OCI-LY3 (cell line): Measurements from ENCODE around the gene OSBPL2.

Source experiments
- H2AFZ ChIP-seq: fragments of 200-600, 300-600 bp; shearing (Covaris generic); 2 replicates; pipeline ENCODE4 v1.6.0; 2014; ENCODE audit warnings: antibody characterized with exemption, low read depth, low read length
- H3K27ac ChIP-seq: fragments of 200-600, 300-600 bp; sonication (generic); 2 replicates; pipeline ENCODE4 v1.5.1; 2014; ENCODE audit warnings: mild to moderate bottlenecking, low read length, moderate library complexity, mixed read lengths
- H3K27me3 ChIP-seq: fragments of 200-600, 300-600 bp; sonication (generic); 2 replicates; pipeline ENCODE4 v1.6.1; 2014; ENCODE audit warnings: low read depth, low read length, mixed read lengths
- H3K36me3 ChIP-seq: fragments of 200-600, 300-600 bp; sonication (generic); replicated peaks from 2 replicates; pipeline ENCODE3; 2014; ENCODE audit warnings: low read depth, low read length, mixed read lengths
- H3K4me1 ChIP-seq: fragments of 300-600, 200-600 bp; sonication (generic); 2 replicates; pipeline ENCODE4 v1.6.1; 2014; ENCODE audit warnings: low read length, mixed read lengths
- H3K4me2 ChIP-seq: fragments of 200-600, 300-600 bp; sonication (generic); 2 replicates; pipeline ENCODE4 v1.6.1; 2014; ENCODE audit warnings: low read length, mixed read lengths
- H3K4me3 ChIP-seq: fragments of 300-600, 200-600 bp; sonication (generic); 2 replicates; pipeline ENCODE4 v1.5.1; 2014; ENCODE audit warnings: antibody characterized with exemption, mild to moderate bottlenecking, low read length, moderate library complexity
- H3K79me2 ChIP-seq: fragments of 300-600, 200-600 bp; shearing (Covaris generic); 2 replicates; pipeline ENCODE4 v1.6.1; 2014; ENCODE audit warnings: mild to moderate bottlenecking, low read length, mixed read lengths
- H3K9ac ChIP-seq: fragments of 300-600, 200-600 bp; shearing (Covaris generic); 2 replicates; pipeline ENCODE4 v1.6.0; 2014; ENCODE audit warnings: mild to moderate bottlenecking, low read length, moderate library complexity
- H3K9me3 ChIP-seq: fragments of 200-600, 300-600 bp; shearing (Covaris generic); 2 replicates; pipeline ENCODE4 v1.6.1; 2014; ENCODE audit warnings: low read length, mixed read lengths; ENCODE audit not compliant: insufficient read depth
- H4K20me1 ChIP-seq: fragments of 200-600, 300-600 bp; sonication (generic); 2 replicates; pipeline ENCODE4 v1.6.1; 2016; ENCODE audit warnings: low read length, mixed read lengths; ENCODE audit not compliant: insufficient read depth
- EZH2phosphoT487 ChIP-seq: fragments of 200-600 bp; shearing (Covaris generic); IDR thresholded peaks from 2 replicates; pipeline ENCODE4 v1.6.1; 2018; ENCODE audit warnings: antibody characterized with exemption, mixed run types, low read depth
- TF ChIP-seq, protein P1 (sequence below): fragments of 200-600, 300-600 bp; sonication (generic); IDR thresholded peaks from 2 replicates; pipeline ENCODE4 v1.5.1; 2014; ENCODE audit warnings: antibody characterized with exemption, low read length, low read depth

Gene OSBPL2

DNA sequence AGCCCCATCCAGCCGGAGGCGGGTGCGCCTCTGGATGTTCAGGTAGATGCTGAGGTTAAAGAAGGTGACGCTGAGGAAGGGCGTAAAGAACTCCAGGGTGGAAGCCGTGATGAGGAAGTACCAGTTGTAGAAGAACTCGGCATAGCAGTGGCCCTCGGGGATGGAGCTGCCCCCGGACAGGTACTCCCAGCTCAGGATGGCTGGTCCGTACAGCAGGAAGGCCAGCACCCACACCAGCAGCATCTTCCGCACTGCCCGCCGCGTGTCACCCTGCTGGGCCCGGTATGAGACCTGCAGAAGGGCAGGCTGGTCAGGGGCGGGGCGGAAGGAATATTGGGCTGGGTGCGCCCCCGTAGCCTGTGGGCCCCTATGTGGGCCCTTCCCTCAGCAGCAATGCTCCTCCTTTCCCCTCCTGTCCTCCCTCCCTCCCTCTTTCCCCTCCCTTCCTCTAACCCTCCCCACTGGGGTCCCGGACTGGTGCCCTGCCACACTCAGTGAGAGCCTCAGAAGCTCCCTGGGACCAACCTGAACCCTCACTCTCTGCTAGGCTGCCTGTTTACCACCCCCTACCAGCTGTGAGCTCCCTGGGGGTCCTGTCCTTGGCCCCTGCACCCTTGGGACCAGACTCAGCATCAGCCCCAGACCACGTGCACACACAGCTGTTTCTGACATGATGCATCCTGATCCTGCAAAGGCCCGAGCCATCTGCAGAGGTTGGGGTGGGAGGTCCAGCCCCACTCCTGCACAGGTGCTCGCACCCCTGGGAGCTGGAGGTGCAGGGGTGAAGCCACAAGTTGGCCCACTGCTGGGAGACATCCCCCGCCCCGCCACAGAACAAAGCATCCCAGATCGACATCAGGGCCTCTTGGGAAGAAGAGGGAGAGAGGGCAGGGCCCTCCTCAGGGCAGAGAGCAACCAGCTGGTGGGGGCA lies 21.4 kb upstream of the OSBPL2 start:
- no peaks in the 10 kb centered on the region for H4K20me1 ChIP-seq
- no peak overlapping the region for H3K4me3 ChIP-seq
- no peaks in the 10 kb centered on the region for H3K79me2 ChIP-seq
- TF ChIP-seq EZH2phosphoT487 = no peak
- no peaks in the 10 kb centered on the region for H3K36me3 ChIP-seq
- no peaks in the 10 kb centered on the region for H3K9me3 ChIP-seq
- H3K27ac ChIP-seq = no peak overlapping the region
- H3K9ac ChIP-seq = no peak overlapping the region
- H3K4me2 ChIP-seq = no peak overlapping the region
- no peak overlapping the region for H2AFZ ChIP-seq
- H3K4me1 ChIP-seq = no peaks in the 10 kb centered on the region
- peaks cover 3% of the 10 kb centered on the region; the same call in 1 of the 2 replicates for H3K27me3 ChIP-seq

DNA sequence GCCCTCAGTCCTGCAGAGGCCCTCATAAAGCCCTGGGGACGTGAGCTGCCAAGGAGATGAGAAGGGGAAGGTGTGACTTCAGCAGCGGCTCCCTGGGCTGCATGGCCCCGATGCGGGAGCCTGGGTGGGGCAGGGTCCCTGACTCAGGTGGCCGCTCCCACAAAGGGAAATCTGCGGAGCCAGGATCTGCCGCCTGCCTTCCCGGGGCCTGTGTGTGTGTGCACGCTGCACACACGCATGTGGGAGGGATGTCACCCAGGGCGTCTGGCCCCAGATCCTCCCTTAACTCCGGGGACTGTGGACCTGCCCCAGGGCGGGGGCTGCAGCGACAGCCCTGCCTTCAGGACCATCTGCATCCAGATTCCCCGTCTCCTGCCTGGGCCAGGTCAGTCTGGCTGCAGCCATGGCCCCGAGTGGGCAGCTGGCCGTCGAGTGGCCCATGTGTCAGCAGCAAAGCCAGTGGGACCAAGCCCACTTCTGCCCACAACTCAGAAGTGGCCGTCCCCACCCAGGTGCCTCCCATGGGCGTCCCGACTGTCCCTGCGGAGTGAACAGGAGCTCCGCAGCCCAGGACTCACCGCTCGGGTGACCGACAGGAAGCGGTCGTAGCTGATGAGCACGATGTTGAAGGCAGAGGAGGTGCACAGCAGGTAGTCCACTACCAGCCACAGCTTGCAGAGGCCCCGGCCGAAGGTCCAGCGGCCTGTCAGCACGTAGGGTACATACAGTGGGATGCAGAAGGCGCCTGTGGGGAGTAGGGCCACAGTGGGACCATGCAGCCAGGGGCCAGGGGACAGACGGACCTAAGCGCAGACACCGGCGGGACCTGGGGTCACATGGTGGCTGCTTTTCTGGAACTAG lies 20.2 kb upstream of the OSBPL2 start:
- no peak overlapping the region for H3K4me2 ChIP-seq
- H3K9me3 ChIP-seq = no peaks in the 10 kb centered on the region

DNA sequence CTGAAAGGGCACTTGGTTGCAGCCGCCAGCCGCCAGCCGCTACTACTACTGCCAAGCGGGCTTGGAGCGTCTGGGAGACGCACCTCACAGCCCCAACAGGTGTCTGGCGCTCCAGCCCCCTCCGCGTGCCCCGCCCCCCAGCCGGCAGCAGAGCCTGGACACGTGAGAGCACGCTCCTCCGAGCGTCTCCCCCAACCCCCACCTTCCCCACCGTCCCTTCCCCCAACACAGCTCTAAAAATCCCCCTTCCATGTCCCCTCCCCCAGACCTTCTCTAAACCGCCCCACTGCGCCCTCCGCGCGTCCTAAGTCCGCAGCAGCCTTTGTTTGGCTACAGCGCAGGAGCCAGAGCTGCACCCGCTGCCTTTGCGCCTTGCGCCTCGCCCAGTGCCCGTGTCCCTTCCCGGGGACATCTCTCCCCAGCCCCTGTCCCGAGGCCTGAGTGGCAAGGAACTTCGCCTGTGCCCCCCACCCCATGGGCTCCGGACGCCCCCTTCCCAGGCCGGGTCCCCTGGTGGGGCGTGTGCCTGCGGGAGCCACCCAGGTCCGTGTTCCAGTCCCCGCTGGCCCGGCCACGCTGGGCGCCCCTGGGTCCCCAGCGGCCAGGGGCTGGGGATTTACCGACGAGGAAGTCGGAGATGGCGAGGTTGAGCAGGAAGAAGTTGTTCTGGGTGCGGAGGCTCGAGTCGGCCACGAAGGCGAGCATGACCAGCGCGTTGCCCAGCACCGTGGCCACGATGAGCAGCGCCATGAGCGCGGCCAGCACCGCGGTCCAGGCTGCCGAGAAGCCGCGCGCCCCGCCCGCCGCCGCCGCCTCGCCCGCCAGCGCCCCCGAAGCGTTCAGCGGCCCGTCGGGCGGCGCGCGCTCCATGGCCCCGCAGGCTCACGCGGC lies 19.0 kb upstream of the OSBPL2 start:
- Histone ChIP-seq H3K27me3 (peaks cover 2% of the 10 kb centered on the region; the same call in 1 of the 2 replicates), H3K4me1 (no peaks in the 10 kb centered on the region), H3K36me3 (no peaks in the 10 kb centered on the region), H3K9ac (no peak overlapping the region), H3K4me2 (no peak overlapping the region), H3K4me3 (no peak overlapping the region), H3K9me3 (no peaks in the 10 kb centered on the region), H3K79me2 (no peaks in the 10 kb centered on the region), H3K27ac (no peak overlapping the region), H4K20me1 (no peaks in the 10 kb centered on the region), H2AFZ (no peak overlapping the region)
- TF ChIP-seq, protein P1, sequence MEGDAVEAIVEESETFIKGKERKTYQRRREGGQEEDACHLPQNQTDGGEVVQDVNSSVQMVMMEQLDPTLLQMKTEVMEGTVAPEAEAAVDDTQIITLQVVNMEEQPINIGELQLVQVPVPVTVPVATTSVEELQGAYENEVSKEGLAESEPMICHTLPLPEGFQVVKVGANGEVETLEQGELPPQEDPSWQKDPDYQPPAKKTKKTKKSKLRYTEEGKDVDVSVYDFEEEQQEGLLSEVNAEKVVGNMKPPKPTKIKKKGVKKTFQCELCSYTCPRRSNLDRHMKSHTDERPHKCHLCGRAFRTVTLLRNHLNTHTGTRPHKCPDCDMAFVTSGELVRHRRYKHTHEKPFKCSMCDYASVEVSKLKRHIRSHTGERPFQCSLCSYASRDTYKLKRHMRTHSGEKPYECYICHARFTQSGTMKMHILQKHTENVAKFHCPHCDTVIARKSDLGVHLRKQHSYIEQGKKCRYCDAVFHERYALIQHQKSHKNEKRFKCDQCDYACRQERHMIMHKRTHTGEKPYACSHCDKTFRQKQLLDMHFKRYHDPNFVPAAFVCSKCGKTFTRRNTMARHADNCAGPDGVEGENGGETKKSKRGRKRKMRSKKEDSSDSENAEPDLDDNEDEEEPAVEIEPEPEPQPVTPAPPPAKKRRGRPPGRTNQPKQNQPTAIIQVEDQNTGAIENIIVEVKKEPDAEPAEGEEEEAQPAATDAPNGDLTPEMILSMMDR = no peak
- TF ChIP-seq EZH2phosphoT487 = no peak

More for the DNA sequence above, 20.2 kb upstream of the OSBPL2 start:
- no peak overlapping the region for H3K27ac ChIP-seq
- no peaks in the 10 kb centered on the region for H4K20me1 ChIP-seq
- no peaks in the 10 kb centered on the region for H3K4me1 ChIP-seq
- no peaks in the 10 kb centered on the region for H3K79me2 ChIP-seq
- H3K36me3 ChIP-seq = no peaks in the 10 kb centered on the region
- H3K4me3 ChIP-seq = no peak overlapping the region
- H3K9ac ChIP-seq = no peak overlapping the region
- peaks cover 3% of the 10 kb centered on the region; the same call in 1 of the 2 replicates for H3K27me3 ChIP-seq
- TF ChIP-seq, protein P1 = no peak
- TF ChIP-seq EZH2phosphoT487 = no peak
- no peak overlapping the region for H2AFZ ChIP-seq

DNA sequence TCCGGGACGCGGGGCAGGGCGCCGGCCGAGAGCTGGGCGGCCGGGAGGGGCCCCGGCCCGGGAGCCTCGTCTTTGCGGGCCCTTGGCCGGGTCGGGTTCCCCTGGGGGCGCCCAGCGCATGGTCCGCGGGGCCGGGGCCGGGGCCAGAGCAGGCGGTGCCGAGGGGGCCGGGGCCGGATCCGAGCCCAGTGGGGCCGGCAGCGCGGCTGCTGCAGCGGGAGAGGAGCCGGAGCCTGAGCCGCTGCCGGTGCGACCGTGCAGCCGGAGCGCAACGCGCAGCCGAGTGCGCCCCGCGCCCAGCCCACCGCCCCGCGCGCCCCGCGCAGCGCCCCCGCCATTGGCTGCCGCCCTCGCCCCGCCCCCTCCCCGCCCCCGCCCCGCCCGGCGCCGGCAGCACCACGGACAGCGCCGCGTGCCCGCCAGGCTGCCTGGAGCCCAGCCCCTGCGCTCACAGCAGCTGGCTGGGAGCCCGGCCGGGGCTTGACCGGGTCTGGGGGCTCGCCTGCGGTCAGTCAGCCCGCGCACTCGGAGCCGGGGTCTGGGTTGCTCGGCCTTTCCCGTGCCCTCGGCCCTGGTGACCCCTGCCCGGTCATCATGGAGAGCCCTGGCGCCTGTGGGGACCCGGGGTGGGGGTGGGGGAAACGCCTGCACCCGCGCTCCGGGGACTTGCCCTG lies 18.2 kb upstream of the OSBPL2 start, which contains the start of gene HRH3:
Gene HRH3 (minus strand): TSS at position 287 of the 674 bp plus-strand sequence. CDS start 308 bp downstream, outside the sequence.
- Histone ChIP-seq H3K9me3 (no peaks in the 10 kb centered on the region), H4K20me1 (no peaks in the 10 kb centered on the region), H3K4me2 (no peak within 1 kb of the TSS), H2AFZ (no peak within 1 kb of the TSS), H3K27ac (no peak within 1 kb of the TSS), H3K4me3 (no peak within 1 kb of the TSS), H3K4me1 (no peaks in the 10 kb centered on the region), H3K27me3 (no peaks in the 10 kb centered on the region), H3K36me3 (no peaks in the 10 kb centered on the region), H3K9ac (no peak within 1 kb of the TSS), H3K79me2 (no peaks in the 10 kb centered on the region)
- no peak for TF ChIP-seq EZH2phosphoT487
- TF ChIP-seq, protein P1 = no peak
